Transverse colon (tissue), 4 donors: ENCODE results near the gene KPNA2. TPM values are rescaled to one million over a fixed set of nuclear protein-coding genes. Genes with fewer than 3 reads are reported as not detected.

Source experiments
- DNase-seq: peaks from one replicate; pipeline ENCODE4 v3.0.0-alpha.2; 2019
- H3K27ac ChIP-seq, 4 donors: fragments of 200-600 bp; sonication (generic); 2 replicates each; pipeline ENCODE4 v1.5.1; 2016 to 2018; ENCODE audit warnings: inconsistent platforms in 4 of 4
- H3K27me3 ChIP-seq: fragments of 200-600 bp; sonication (generic); 2 replicates; pipeline ENCODE4 v1.5.1; 2017; ENCODE audit warnings: inconsistent platforms
- H3K36me3 ChIP-seq, 4 donors: fragments of 200-600 bp; sonication (generic); 2 replicates each; pipeline ENCODE4 v1.5.1; 2017 to 2019; ENCODE audit warnings: inconsistent platforms in 4 of 4
- H3K4me1 ChIP-seq, 4 donors: fragments of 200-600 bp; sonication (generic); 2 replicates each; pipeline ENCODE4 v1.5.1; 2017 to 2020; ENCODE audit warnings: inconsistent platforms in 4 of 4
- H3K4me3 ChIP-seq, 4 donors: fragments of 200-600 bp; sonication (generic); 1 replicate in 1 of 4; 2 replicates in 3 of 4; pipeline versions ENCODE4 v1.5.1 to v1.6.1; 2017 to 2019; ENCODE audit warnings: inconsistent platforms in 4 of 4
- H3K9me3 ChIP-seq, 2 donors: fragments of 200-600 bp; sonication (generic); 2 replicates each; pipeline ENCODE4 v1.5.1; 2017 to 2019; ENCODE audit warnings: inconsistent platforms in 2 of 2
- EP300 ChIP-seq: sonication (generic); formaldehyde crosslinking; IDR thresholded peaks from one replicate; pipeline ENCODE4 v1.6.1; 2017; ENCODE audit warnings: antibody characterized with exemption, low read depth
- POLR2A ChIP-seq: fragments of 450-650 bp; IDR thresholded peaks from one replicate; pipeline ENCODE4 v1.6.1; 2016; ENCODE audit warnings: antibody characterized with exemption, mild to moderate bottlenecking, moderate library complexity
- POLR2AphosphoS5 ChIP-seq, 3 donors: sonication (generic); formaldehyde crosslinking; IDR thresholded peaks; one replicate each; pipeline ENCODE4 v1.6.1; 2016; ENCODE audit warnings: antibody characterized with exemption in 3 of 3
- WGBS, 2 donors: methylation state at CpG; one replicate each; pipeline ENCODE4 v1.1.5; 2018; ENCODE audit warnings: low coverage in 1 of 2; 5-methylcytosine and 5-hydroxymethylcytosine counted together
- in situ Hi-C, 4 donors: fragments of 200-750 bp; cut with MboI; loops; one replicate each; pipeline versions ENCODE4 v1.15.0 to v1.15.1; 2017; ENCODE audit warnings: low sequenced_read_pairs in 3 of 4, low pct_ligation_motif_present in 1 of 4, low pct_unique_long_range_greater_than_20kb in 1 of 4
- intact Hi-C: fragments of 100-400 bp; cut with DNase I; formaldehyde crosslinking; loops from one replicate; pipeline ENCODE4 v1.15.1; 2023; ENCODE audit warnings: low total_unique reads
- total RNA-seq, 4 donors: library from RNA; depleted of rRNA; stranded (reverse); fragments of >200 nt; gene quantifications; one replicate each; pipeline ENCODE4 v1.1.0, GENCODE V29; 2016
- TF ChIP-seq, protein P1 (sequence below), 5 experiments: fragments of 200-600 bp in 3 of 5; fragments of 450-650 bp in 2 of 5; sonication (generic) in 3 of 5; IDR thresholded peaks; 1 replicate in 2 of 5; 2 replicates in 3 of 5; pipeline ENCODE4 v1.5.1; 2016 to 2017; ENCODE audit warnings: antibody characterized with exemption in 5 of 5, inconsistent platforms in 3 of 5, mild to moderate bottlenecking in 2 of 5, moderate library complexity in 1 of 5

KPNA2 gene
- total RNA-seq, 4 donors from 2014 or later = 3.4 to 21.5 (median 11.0) TPM

DNA sequence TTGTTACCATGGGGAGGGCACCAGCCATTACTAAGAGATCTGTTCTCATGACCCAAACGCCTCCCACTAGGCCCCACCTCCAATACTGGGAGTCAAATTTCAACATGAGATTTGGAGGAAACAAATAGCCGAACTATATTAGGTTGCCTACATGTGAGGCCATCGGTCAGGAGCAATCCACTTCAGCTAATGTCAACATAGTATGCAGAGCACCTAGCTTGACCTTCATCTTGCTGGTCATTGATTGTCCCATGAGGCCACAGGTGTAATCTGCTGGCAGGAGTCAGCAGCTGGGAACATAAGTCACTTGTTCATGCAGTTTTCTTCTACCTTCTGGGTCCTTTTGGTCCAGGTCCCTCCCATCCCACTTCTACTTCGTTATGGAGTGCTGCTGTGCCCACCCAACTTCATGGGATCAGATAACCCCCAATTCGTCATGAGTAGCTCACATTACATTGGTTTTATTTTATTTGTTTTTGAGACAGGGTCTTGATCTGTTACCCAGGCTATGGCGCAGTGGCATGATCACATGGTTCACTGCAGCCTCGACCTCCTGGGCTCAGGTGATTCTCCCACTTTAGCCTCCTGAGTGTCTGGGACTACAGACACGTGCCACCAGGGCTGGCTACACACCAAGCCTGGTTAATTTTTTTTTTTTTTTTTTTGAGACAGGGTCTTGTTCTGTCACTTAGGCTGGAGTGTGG lies 5.9 kb upstream of the KPNA2 start:
- WGBS, 2 donors = 68 to 69% methylated on average over 4 to 8 of the region's 8 CpGs
- H3K9me3 ChIP-seq = no peaks in the 10 kb centered on the region
- in situ Hi-C loops (no loop called here), intact Hi-C loops (no loop called here)
- no peak overlapping the region for H3K4me3 ChIP-seq
- no peak overlapping the region for H3K27ac ChIP-seq
- DNase-seq = no peak
- TF ChIP-seq EP300 (no peak), POLR2A (no peak), POLR2AphosphoS5 (IDR thresholded peaks at IDR 0.05) (no peak)
- TF ChIP-seq, protein P1, sequence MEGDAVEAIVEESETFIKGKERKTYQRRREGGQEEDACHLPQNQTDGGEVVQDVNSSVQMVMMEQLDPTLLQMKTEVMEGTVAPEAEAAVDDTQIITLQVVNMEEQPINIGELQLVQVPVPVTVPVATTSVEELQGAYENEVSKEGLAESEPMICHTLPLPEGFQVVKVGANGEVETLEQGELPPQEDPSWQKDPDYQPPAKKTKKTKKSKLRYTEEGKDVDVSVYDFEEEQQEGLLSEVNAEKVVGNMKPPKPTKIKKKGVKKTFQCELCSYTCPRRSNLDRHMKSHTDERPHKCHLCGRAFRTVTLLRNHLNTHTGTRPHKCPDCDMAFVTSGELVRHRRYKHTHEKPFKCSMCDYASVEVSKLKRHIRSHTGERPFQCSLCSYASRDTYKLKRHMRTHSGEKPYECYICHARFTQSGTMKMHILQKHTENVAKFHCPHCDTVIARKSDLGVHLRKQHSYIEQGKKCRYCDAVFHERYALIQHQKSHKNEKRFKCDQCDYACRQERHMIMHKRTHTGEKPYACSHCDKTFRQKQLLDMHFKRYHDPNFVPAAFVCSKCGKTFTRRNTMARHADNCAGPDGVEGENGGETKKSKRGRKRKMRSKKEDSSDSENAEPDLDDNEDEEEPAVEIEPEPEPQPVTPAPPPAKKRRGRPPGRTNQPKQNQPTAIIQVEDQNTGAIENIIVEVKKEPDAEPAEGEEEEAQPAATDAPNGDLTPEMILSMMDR (IDR thresholded peaks at IDR 0.05) = no peak
- no peaks in the 10 kb centered on the region for H3K36me3 ChIP-seq
- no peaks in the 10 kb centered on the region for H3K27me3 ChIP-seq
- peaks cover 0 to 2% (median under 1%) of the 10 kb centered on the region in 4 donors for H3K4me1 ChIP-seq

- Histone ChIP-seq H3K4me1 (peaks cover 3 to 17% (median 9%) of the 10 kb centered on the region in 4 donors), H3K36me3 (peaks cover 0 to 5% (median 0%) of the 10 kb centered on the region in 4 donors), H3K27ac (no peak overlapping the region), H3K4me3 (no peak overlapping the region), H3K27me3 (no peaks in the 10 kb centered on the region), H3K9me3 (no peaks in the 10 kb centered on the region)
- DNase-seq = no peak
- WGBS, 2 donors = 67 to 78% methylated on average over 2 to 7 of the region's 7 CpGs
- in situ Hi-C loops = no loop called here
- intact Hi-C loops = no loop called here
- no peak for TF ChIP-seq POLR2A
- TF ChIP-seq, protein P1 (IDR thresholded peaks at IDR 0.05) = no peak
- TF ChIP-seq POLR2AphosphoS5 (IDR thresholded peaks at IDR 0.05) = no peak
- no peak for TF ChIP-seq EP300
These were observed 1.7 kb upstream of the KPNA2 start for GRCh38 chr17:68033636-68034451.

DNA sequence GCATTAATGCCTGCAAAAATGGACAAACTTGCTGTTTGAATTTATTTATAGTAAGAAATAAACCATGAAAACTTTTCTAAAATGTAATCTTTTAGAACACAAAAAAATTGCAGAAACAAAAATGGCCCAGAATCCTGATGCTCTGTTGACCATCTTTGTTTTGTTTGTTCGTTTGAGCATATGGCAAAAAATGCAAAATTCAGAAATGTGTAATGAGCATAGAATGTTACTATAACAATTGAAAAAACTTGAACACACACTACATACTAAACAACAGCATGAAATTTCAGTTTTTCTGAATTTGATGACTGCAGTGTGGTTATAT lies 1.1 kb upstream of the KPNA2 start:
- Histone ChIP-seq H3K4me3 (peak overlapping the region in 2 of 4 donors; percentile 29 to 38), H3K27ac (no peak overlapping the region), H3K4me1 (peaks cover 3 to 17% (median 9%) of the 10 kb centered on the region in 4 donors), H3K36me3 (peaks cover 0 to 9% (median 0%) of the 10 kb centered on the region in 4 donors), H3K27me3 (no peaks in the 10 kb centered on the region), H3K9me3 (no peaks in the 10 kb centered on the region)
- intact Hi-C loops = no loop called here
- 44 to 63% methylated on average over 1 of the region's 1 CpG for WGBS, 2 donors
- TF ChIP-seq POLR2A (no peak), EP300 (no peak), POLR2AphosphoS5 (IDR thresholded peaks at IDR 0.05) (no peak)
- TF ChIP-seq, protein P1 (IDR thresholded peaks at IDR 0.05) = no peak
- DNase-seq = no peak
- in situ Hi-C loops = no loop called here

GRCh38 chr17:68035131-68035522 lies 408 bp upstream of the KPNA2 start:
- in situ Hi-C loops = no loop called here

More at GRCh38 chr17:68035131-68035522, 408 bp upstream of the KPNA2 start:
- intact Hi-C loops = no loop called here
- peak overlapping the region in 2 of 4 donors; percentile 5 to 65 for H3K27ac ChIP-seq
- H3K9me3 ChIP-seq = no peaks in the 10 kb centered on the region
- H3K36me3 ChIP-seq = peaks cover 0 to 9% (median 0%) of the 10 kb centered on the region in 4 donors
- H3K4me1 ChIP-seq = peaks cover 3 to 17% (median 9%) of the 10 kb centered on the region in 4 donors
- H3K27me3 ChIP-seq = no peaks in the 10 kb centered on the region
- WGBS, 2 donors = 4 to 23% methylated on average over 5 to 22 of the region's 27 CpGs
- peak overlapping the region in 3 of 4 donors; percentile 1 to 38 (median 29) for H3K4me3 ChIP-seq
- peak; percentile 95 for DNase-seq
- TF ChIP-seq, protein P1 (IDR thresholded peaks at IDR 0.05) = peak in 2 of 5 experiments; percentile 14 to 15
- TF ChIP-seq EP300 (no peak), POLR2AphosphoS5 (IDR thresholded peaks at IDR 0.05) (no peak), POLR2A (no peak)
